Measurements from ENCODE around the gene LRFN4. TPM values are rescaled to one million over a fixed set of nuclear protein-coding genes. Genes with fewer than 3 reads are reported as not detected.

LRFN4 gene
- total RNA-seq, 4 donors from 2014 or later, result 7.1 to 17.5 (median 9.2) TPM

GRCh38 chr11:66861774-66862558 lies 5.1 kb downstream of the LRFN4 start:
- H3K4me3 ChIP-seq, result no peak overlapping the region
- H3K4me1 ChIP-seq, result peaks cover 0 to 13% (median 0%) of the 10 kb centered on the region in 3 donors
- ATAC-seq, result no peak
- H3K27me3 ChIP-seq, result no peaks in the 10 kb centered on the region
- 80 to 94% methylated on average over 1 to 3 of the region's 30 CpGs for WGBS, 2 donors (ENCODE audit: low coverage in 1 of 2)
- H3K9me3 ChIP-seq, result no peaks in the 10 kb centered on the region
- H3K36me3 ChIP-seq, result peaks cover 0 to 23% of the 10 kb centered on the region in 2 donors
- H3K27ac ChIP-seq, result no peak overlapping the region
- no peak for TF ChIP-seq EP300 (IDR thresholded peaks at IDR 0.05)
- TF ChIP-seq CTCF (IDR thresholded peaks at IDR 0.05), result no peak

GRCh38 chr11:66862559-66863037 lies 5.7 kb downstream of the LRFN4 start:
- Histone ChIP-seq H3K4me3 (no peak overlapping the region), H3K4me1 (peaks cover 0 to 7% (median 0%) of the 10 kb centered on the region in 3 donors), H3K36me3 (peaks cover 0 to 23% of the 10 kb centered on the region in 2 donors), H3K27ac (no peak overlapping the region), H3K9me3 (no peaks in the 10 kb centered on the region), H3K27me3 (no peaks in the 10 kb centered on the region)
- WGBS, 2 donors (ENCODE audit: low coverage in 1 of 2), result 83 to 90% methylated on average over 1 to 2 of the region's 11 CpGs
- TF ChIP-seq POLR2A (IDR thresholded peaks at IDR 0.05), result no peak
- TF ChIP-seq POLR2AphosphoS5 (IDR thresholded peaks at IDR 0.05), result no peak
- no peak for ATAC-seq

- Histone ChIP-seq H3K9me3 (no peaks in the 10 kb centered on the region), H3K36me3 (peaks cover 0 to 16% of the 10 kb centered on the region in 2 donors), H3K4me3 (no peak overlapping the region), H3K27me3 (no peaks in the 10 kb centered on the region), H3K27ac (no peak overlapping the region), H3K4me1 (no peaks in the 10 kb centered on the region)
- WGBS, 2 donors (ENCODE audit: low coverage in 1 of 2), result 60 to 100% methylated on average over 1 to 3 of the region's 31 CpGs
- ATAC-seq, result no peak
- TF ChIP-seq EP300 (IDR thresholded peaks at IDR 0.05), result no peak
Measured at GRCh38 chr11:66863428-66864125, 6.7 kb downstream of the LRFN4 start.

GRCh38 chr11:66864172-66864901 lies 7.5 kb downstream of the LRFN4 start:
- no peak for ATAC-seq
- 70 to 80% methylated on average over 4 to 7 of the region's 35 CpGs for WGBS, 2 donors (ENCODE audit: low coverage in 1 of 2)
- no peak overlapping the region for H3K27ac ChIP-seq
- H3K27me3 ChIP-seq, result no peaks in the 10 kb centered on the region
- H3K9me3 ChIP-seq, result no peaks in the 10 kb centered on the region
- peaks cover 0 to 9% of the 10 kb centered on the region in 2 donors for H3K36me3 ChIP-seq
- TF ChIP-seq CTCF (IDR thresholded peaks at IDR 0.05) (no peak), EP300 (IDR thresholded peaks at IDR 0.05) (no peak), POLR2AphosphoS5 (IDR thresholded peaks at IDR 0.05) (no peak), POLR2A (IDR thresholded peaks at IDR 0.05) (no peak)
- no peak overlapping the region for H3K4me3 ChIP-seq
- H3K4me1 ChIP-seq, result no peaks in the 10 kb centered on the region

- ATAC-seq, result no peak
- 79% methylated on average over 11 of the region's 23 CpGs; no CpG with 5 or more reads in 1 of the 2 donors for WGBS, 2 donors (ENCODE audit: low coverage in 1 of 2)
- Histone ChIP-seq H3K36me3 (peaks cover 0 to 8% of the 10 kb centered on the region in 2 donors), H3K4me1 (no peaks in the 10 kb centered on the region), H3K9me3 (no peaks in the 10 kb centered on the region), H3K4me3 (no peak overlapping the region), H3K27ac (no peak overlapping the region), H3K27me3 (no peaks in the 10 kb centered on the region)
- no peak for TF ChIP-seq POLR2A (IDR thresholded peaks at IDR 0.05)
- TF ChIP-seq EP300 (IDR thresholded peaks at IDR 0.05), result no peak
- TF ChIP-seq CTCF (IDR thresholded peaks at IDR 0.05), result no peak
Measured at GRCh38 chr11:66864924-66865697, 8.2 kb downstream of the LRFN4 start.
